ENCODE measurements around the gene FAM3B. TPM values are rescaled to one million over a fixed set of nuclear protein-coding genes. Genes with fewer than 3 reads are reported as not detected.

FAM3B gene
- total and polyA plus RNA-seq, 5 donors: 0.29 to 0.79 (median 0.58) TPM; not detected in 1

GRCh38 chr21:41342035-41342434 is 25.4 kb downstream of the FAM3B start:
- Histone ChIP-seq H3K27ac (ENCODE audit: low read length) (no peak overlapping the region), H3K9me3 (ENCODE audit: control insufficient read depth, low read length) (no peaks in the 10 kb centered on the region), H3K4me3 (ENCODE audit: low read length) (no peak overlapping the region), H3K27me3 (ENCODE audit: control insufficient read depth, insufficient read depth) (no peaks in the 10 kb centered on the region), H3K4me1 (ENCODE audit: control insufficient read depth, insufficient read depth, low read length) (no peaks in the 10 kb centered on the region)
- ATAC-seq (no peak), DNase-seq (no peak)
- intact Hi-C loops (cut with DNase I): no loop called here
- WGBS: 95% methylated on average over 4 of the region's 4 CpGs

- H3K4me3 ChIP-seq (ENCODE audit: low read length): no peak overlapping the region
- intact Hi-C loops (cut with DNase I): no loop called here
- no peaks in the 10 kb centered on the region for H3K9me3 ChIP-seq (ENCODE audit: control insufficient read depth, low read length)
- 93% methylated on average over 9 of the region's 9 CpGs for WGBS
- DNase-seq (no peak), ATAC-seq (no peak)
- no peaks in the 10 kb centered on the region for H3K4me1 ChIP-seq (ENCODE audit: control insufficient read depth, insufficient read depth, low read length)
- H3K27ac ChIP-seq (ENCODE audit: low read length): no peak overlapping the region
- H3K27me3 ChIP-seq (ENCODE audit: control insufficient read depth, insufficient read depth): no peaks in the 10 kb centered on the region
Measured at GRCh38 chr21:41344146-41344545, 27.5 kb downstream of the FAM3B start.

GRCh38 chr21:41345356-41345755 is 28.8 kb downstream of the FAM3B start:
- Histone ChIP-seq H3K27ac (ENCODE audit: low read length) (no peak overlapping the region), H3K27me3 (ENCODE audit: control insufficient read depth, insufficient read depth) (no peaks in the 10 kb centered on the region), H3K4me1 (ENCODE audit: control insufficient read depth, insufficient read depth, low read length) (no peaks in the 10 kb centered on the region), H3K4me3 (ENCODE audit: low read length) (no peak overlapping the region), H3K9me3 (ENCODE audit: control insufficient read depth, low read length) (no peaks in the 10 kb centered on the region)
- ATAC-seq: no peak
- WGBS: 94% methylated on average over 4 of the region's 4 CpGs
- DNase-seq: no peak
- intact Hi-C loops (cut with DNase I): no loop called here

- intact Hi-C loops (cut with DNase I): no loop called here
- WGBS: 85% methylated on average over 13 of the region's 13 CpGs
- Histone ChIP-seq H3K9me3 (ENCODE audit: control insufficient read depth, low read length) (no peaks in the 10 kb centered on the region), H3K4me3 (ENCODE audit: low read length) (no peak overlapping the region), H3K4me1 (ENCODE audit: control insufficient read depth, insufficient read depth, low read length) (no peaks in the 10 kb centered on the region), H3K27ac (ENCODE audit: low read length) (no peak overlapping the region), H3K27me3 (ENCODE audit: control insufficient read depth, insufficient read depth) (no peaks in the 10 kb centered on the region)
- ATAC-seq: no peak
- DNase-seq: no peak
Measured at GRCh38 chr21:41345934-41346685, 29.5 kb downstream of the FAM3B start.

GRCh38 chr21:41346758-41347157 is 30.2 kb downstream of the FAM3B start:
- WGBS: 87% methylated on average over 8 of the region's 8 CpGs
- no peak for ATAC-seq
- H3K4me3 ChIP-seq (ENCODE audit: low read length): no peak overlapping the region
- no peak overlapping the region for H3K27ac ChIP-seq (ENCODE audit: low read length)
- no peaks in the 10 kb centered on the region for H3K9me3 ChIP-seq (ENCODE audit: control insufficient read depth, low read length)
- no peak for DNase-seq
- no peaks in the 10 kb centered on the region for H3K27me3 ChIP-seq (ENCODE audit: control insufficient read depth, insufficient read depth)
- H3K4me1 ChIP-seq (ENCODE audit: control insufficient read depth, insufficient read depth, low read length): no peaks in the 10 kb centered on the region
- intact Hi-C loops (cut with DNase I): no loop called here

GRCh38 chr21:41348434-41348833 is 31.8 kb downstream of the FAM3B start:
- intact Hi-C loops (cut with DNase I): no loop called here
- DNase-seq (no peak), ATAC-seq (no peak)
- no peak overlapping the region for H3K4me3 ChIP-seq (ENCODE audit: low read length)
- no peaks in the 10 kb centered on the region for H3K27me3 ChIP-seq (ENCODE audit: control insufficient read depth, insufficient read depth)
- H3K4me1 ChIP-seq (ENCODE audit: control insufficient read depth, insufficient read depth, low read length): no peaks in the 10 kb centered on the region
- H3K9me3 ChIP-seq (ENCODE audit: control insufficient read depth, low read length): no peaks in the 10 kb centered on the region
- no peak overlapping the region for H3K27ac ChIP-seq (ENCODE audit: low read length)
- WGBS: 77% methylated on average over 6 of the region's 6 CpGs

- H3K27ac ChIP-seq (ENCODE audit: low read length): no peak overlapping the region
- DNase-seq (no peak), ATAC-seq (no peak)
- 57% methylated on average over 7 of the region's 7 CpGs for WGBS
- no peaks in the 10 kb centered on the region for H3K9me3 ChIP-seq (ENCODE audit: control insufficient read depth, low read length)
- no peaks in the 10 kb centered on the region for H3K27me3 ChIP-seq (ENCODE audit: control insufficient read depth, insufficient read depth)
- H3K4me3 ChIP-seq (ENCODE audit: low read length): no peak overlapping the region
- H3K4me1 ChIP-seq (ENCODE audit: control insufficient read depth, insufficient read depth, low read length): no peaks in the 10 kb centered on the region
- intact Hi-C loops (cut with DNase I): no loop called here
Measured at GRCh38 chr21:41349126-41349525, 32.5 kb downstream of the FAM3B start.

GRCh38 chr21:41349619-41350390 is 33.2 kb downstream of the FAM3B start:
- intact Hi-C loops (cut with DNase I): no loop called here
- ATAC-seq (peak in 1 of 2 donors; percentile 16), DNase-seq (no peak)
- Histone ChIP-seq H3K4me1 (ENCODE audit: control insufficient read depth, insufficient read depth, low read length) (no peaks in the 10 kb centered on the region), H3K4me3 (ENCODE audit: low read length) (no peak overlapping the region), H3K27ac (ENCODE audit: low read length) (no peak overlapping the region), H3K9me3 (ENCODE audit: control insufficient read depth, low read length) (no peaks in the 10 kb centered on the region), H3K27me3 (ENCODE audit: control insufficient read depth, insufficient read depth) (no peaks in the 10 kb centered on the region)
- WGBS: 81% methylated on average over 19 of the region's 19 CpGs

GRCh38 chr21:41350436-41351155 is 34.0 kb downstream of the FAM3B start:
- DNase-seq (no peak), ATAC-seq (no peak)
- H3K4me3 ChIP-seq (ENCODE audit: low read length): no peak overlapping the region
- intact Hi-C loops (cut with DNase I): no loop called here
- no peaks in the 10 kb centered on the region for H3K27me3 ChIP-seq (ENCODE audit: control insufficient read depth, insufficient read depth)
- H3K27ac ChIP-seq (ENCODE audit: low read length): no peak overlapping the region
- H3K4me1 ChIP-seq (ENCODE audit: control insufficient read depth, insufficient read depth, low read length): no peaks in the 10 kb centered on the region
- H3K9me3 ChIP-seq (ENCODE audit: control insufficient read depth, low read length): no peaks in the 10 kb centered on the region
- 91% methylated on average over 16 of the region's 16 CpGs for WGBS

- DNase-seq (peak in 1 of 3 donors; percentile 10), ATAC-seq (no peak)
- Histone ChIP-seq H3K9me3 (ENCODE audit: control insufficient read depth, low read length) (no peaks in the 10 kb centered on the region), H3K27me3 (ENCODE audit: control insufficient read depth, insufficient read depth) (no peaks in the 10 kb centered on the region), H3K4me1 (ENCODE audit: control insufficient read depth, insufficient read depth, low read length) (no peaks in the 10 kb centered on the region), H3K4me3 (ENCODE audit: low read length) (no peak overlapping the region), H3K27ac (ENCODE audit: low read length) (no peak overlapping the region)
- intact Hi-C loops (cut with DNase I): no loop called here
- WGBS: 58% methylated on average over 8 of the region's 8 CpGs
Measured at GRCh38 chr21:41357546-41357945, 40.9 kb downstream of the FAM3B start.
